ENCODE data around the gene FOXF1. TPM values are rescaled to one million over a fixed set of nuclear protein-coding genes. Genes with fewer than 3 reads are reported as not detected.

FOXF1 gene
- total and polyA plus RNA-seq, 9 of the 15 experiments (the other 6 are each of a cell fraction or from before 2014, with no cell fraction given): 0.04 TPM; not detected in 8

DNA sequence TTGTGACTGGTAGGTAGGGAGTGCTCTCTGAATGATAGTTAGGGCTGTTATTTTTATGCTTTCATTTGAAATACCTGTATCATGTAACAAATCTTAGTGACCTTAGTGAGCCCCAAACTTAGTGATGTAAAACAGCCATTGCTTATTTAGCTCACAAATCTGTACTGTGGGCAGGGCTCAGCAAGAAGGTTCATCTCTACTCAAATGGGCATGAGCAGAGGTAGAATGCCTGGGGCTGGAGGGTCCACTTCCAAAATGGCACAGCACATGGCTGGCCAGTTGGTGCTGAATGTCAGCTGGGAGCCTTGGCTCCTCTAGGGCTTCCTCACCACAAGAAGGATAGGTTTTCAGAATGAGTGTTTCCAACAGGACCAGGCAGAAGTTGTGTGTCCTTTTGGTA is 49.3 kb upstream of the FOXF1 start (continued):
- TF ChIP-seq, protein P1, sequence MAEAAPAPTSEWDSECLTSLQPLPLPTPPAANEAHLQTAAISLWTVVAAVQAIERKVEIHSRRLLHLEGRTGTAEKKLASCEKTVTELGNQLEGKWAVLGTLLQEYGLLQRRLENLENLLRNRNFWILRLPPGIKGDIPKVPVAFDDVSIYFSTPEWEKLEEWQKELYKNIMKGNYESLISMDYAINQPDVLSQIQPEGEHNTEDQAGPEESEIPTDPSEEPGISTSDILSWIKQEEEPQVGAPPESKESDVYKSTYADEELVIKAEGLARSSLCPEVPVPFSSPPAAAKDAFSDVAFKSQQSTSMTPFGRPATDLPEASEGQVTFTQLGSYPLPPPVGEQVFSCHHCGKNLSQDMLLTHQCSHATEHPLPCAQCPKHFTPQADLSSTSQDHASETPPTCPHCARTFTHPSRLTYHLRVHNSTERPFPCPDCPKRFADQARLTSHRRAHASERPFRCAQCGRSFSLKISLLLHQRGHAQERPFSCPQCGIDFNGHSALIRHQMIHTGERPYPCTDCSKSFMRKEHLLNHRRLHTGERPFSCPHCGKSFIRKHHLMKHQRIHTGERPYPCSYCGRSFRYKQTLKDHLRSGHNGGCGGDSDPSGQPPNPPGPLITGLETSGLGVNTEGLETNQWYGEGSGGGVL (CRISPR knock-in tag; IDR thresholded peaks at IDR 0.05): no peak
- no peak for TF ChIP-seq ZNF24 (IDR thresholded peaks at IDR 0.05)
- TF ChIP-seq, protein P2, sequence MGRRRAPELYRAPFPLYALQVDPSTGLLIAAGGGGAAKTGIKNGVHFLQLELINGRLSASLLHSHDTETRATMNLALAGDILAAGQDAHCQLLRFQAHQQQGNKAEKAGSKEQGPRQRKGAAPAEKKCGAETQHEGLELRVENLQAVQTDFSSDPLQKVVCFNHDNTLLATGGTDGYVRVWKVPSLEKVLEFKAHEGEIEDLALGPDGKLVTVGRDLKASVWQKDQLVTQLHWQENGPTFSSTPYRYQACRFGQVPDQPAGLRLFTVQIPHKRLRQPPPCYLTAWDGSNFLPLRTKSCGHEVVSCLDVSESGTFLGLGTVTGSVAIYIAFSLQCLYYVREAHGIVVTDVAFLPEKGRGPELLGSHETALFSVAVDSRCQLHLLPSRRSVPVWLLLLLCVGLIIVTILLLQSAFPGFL (CRISPR knock-in tag; IDR thresholded peaks at IDR 0.05): no peak
- TF ChIP-seq ZNF140 (CRISPR knock-in tag; IDR thresholded peaks at IDR 0.05): no peak
- TF ChIP-seq ZNF197 (CRISPR knock-in tag; IDR thresholded peaks at IDR 0.05; ENCODE audit: low read depth): no peak
- no peak for TF ChIP-seq MIER1 (IDR thresholded peaks at IDR 0.05; ENCODE audit: low read depth)

DNA sequence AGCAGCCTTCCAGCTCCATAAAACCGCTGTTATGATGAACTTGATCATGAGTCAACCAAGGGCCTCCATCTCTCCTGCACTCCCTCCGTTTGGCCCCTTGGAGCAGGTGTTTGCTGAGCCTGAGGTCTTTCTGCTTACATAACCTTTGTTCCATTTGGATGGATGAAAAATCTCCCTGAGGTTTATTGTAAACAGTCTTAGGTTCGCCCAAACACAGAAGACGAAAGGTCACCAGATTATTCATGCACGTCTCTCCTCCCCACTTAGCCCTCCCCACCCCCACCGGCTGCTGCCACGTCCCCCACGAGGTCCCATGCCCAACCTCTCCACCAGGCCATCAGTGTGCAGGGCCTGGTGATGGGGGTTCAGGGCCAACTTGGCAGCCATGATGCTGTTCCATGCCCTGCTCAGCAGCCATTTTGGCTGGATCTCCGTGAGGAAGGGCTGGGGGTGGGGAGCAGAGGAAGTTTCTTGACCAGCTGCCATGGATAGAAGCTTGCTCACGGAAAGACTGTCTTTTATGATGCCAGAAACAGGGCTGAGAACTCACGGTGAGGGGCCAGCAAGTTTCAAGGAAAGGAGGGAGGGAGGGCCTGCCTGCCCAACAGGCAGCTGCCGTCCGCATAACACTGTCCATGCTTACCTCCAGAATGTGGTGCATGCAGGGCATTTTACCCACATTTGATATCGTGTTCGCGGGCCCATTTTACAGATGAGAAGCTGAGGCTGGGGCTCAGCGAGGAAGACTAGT is 47.8 kb upstream of the FOXF1 start:
- no peaks in the 10 kb centered on the region for H3K36me3 ChIP-seq (ENCODE audit: control insufficient read depth, insufficient read depth, low read length)
- peaks cover 8 to 37% of the 10 kb centered on the region in 2 experiments; a peak in 4 of 5 replicates for H3K27me3 ChIP-seq (ENCODE audit: control insufficient read depth in 2 of 2, insufficient read depth in 2 of 2, low read length in 2 of 2)
- H3K27ac ChIP-seq (ENCODE audit: extremely low read depth, low read depth, low read length): no peak overlapping the region
- ATAC-seq (no peak), FAIRE-seq (no peak), DNase-seq (ENCODE audit: extremely low read depth in 1 of 4, low spot score in 3 of 4) (no peak)
- H3K9ac ChIP-seq (ENCODE audit: insufficient read depth in 1 of 2, low read depth in 2 of 2, low read length in 2 of 2): no peak overlapping the region
- intact Hi-C loops (cut with micrococcal nuclease) (no loop called here), in situ Hi-C loops (cut with MboI) (no loop called here)
- no peaks in the 10 kb centered on the region for H3K9me1 ChIP-seq (ENCODE audit: control insufficient read depth, insufficient read depth, low read length)
- no peak overlapping the region for H3K4me2 ChIP-seq (ENCODE audit: insufficient read depth, low read length)
- H2AFZ ChIP-seq (ENCODE audit: low read depth, low read length): no peak overlapping the region
- no peaks in the 10 kb centered on the region; the same call in 1 of the 2 replicates for H3K9me3 ChIP-seq (replicated peaks; ENCODE audit: control insufficient read depth, insufficient read depth, low read depth, low read length)
- CTCF ChIA-PET (ENCODE audit: low intra/inter-chr PET ratio): no interaction called here
- POLR2A ChIA-PET: no interaction called here
- WGBS (ENCODE audit: insufficient coverage, low coverage, missing lambda C conversion rate): 2% methylated on average over 6 of the region's 17 CpGs
- H3K4me3 ChIP-seq: no peak overlapping the region
- H4K20me1 ChIP-seq (replicated peaks; ENCODE audit: control insufficient read depth, insufficient read depth, low read length): no peaks in the 10 kb centered on the region
- no TSS peak for BruUV-seq (replicated peaks)
- H3K4me1 ChIP-seq (replicated peaks in 1 of 2; ENCODE audit: control insufficient read depth in 2 of 2, insufficient read depth in 2 of 2, low read length in 2 of 2): no peaks in the 10 kb centered on the region
- H3K79me2 ChIP-seq (ENCODE audit: control insufficient read depth, insufficient read depth, low read length): no peaks in the 10 kb centered on the region
- TF ChIP-seq, protein P3, sequence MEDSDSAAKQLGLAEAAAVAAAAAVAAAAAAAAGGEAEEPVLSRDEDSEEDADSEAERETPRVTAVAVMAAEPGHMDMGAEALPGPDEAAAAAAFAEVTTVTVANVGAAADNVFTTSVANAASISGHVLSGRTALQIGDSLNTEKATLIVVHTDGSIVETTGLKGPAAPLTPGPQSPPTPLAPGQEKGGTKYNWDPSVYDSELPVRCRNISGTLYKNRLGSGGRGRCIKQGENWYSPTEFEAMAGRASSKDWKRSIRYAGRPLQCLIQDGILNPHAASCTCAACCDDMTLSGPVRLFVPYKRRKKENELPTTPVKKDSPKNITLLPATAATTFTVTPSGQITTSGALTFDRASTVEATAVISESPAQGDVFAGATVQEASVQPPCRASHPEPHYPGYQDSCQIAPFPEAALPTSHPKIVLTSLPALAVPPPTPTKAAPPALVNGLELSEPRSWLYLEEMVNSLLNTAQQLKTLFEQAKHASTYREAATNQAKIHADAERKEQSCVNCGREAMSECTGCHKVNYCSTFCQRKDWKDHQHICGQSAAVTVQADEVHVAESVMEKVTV (CRISPR knock-in tag; IDR thresholded peaks at IDR 0.05): no peak
- TF ChIP-seq, protein P1 (CRISPR knock-in tag; IDR thresholded peaks at IDR 0.05): no peak
- TF ChIP-seq SAP30 (IDR thresholded peaks at IDR 0.05; ENCODE audit: borderline replicate concordance, insufficient read depth, low read depth, low read length, poor library complexity, severe bottlenecking): no peak
- no peak for TF ChIP-seq ZNF589 (CRISPR knock-in tag; IDR thresholded peaks at IDR 0.05; ENCODE audit: low read depth)
- no peak for TF ChIP-seq SIN3B (IDR thresholded peaks at IDR 0.05; ENCODE audit: low read depth)
- no peak for TF ChIP-seq SIX5 (IDR thresholded peaks at IDR 0.05; ENCODE audit: borderline replicate concordance in 1 of 2, insufficient read depth in 1 of 2, low read depth in 1 of 2, low read length in 2 of 2)
- no peak for TF ChIP-seq KAT7 (CRISPR knock-in tag; IDR thresholded peaks at IDR 0.05; ENCODE audit: borderline replicate concordance)

Data from K562 (cell line).